SK-N-SH treated with all-trans-retinoic acid at 6 μM for 48 hours (cell line): ENCODE data around the gene PPP1R1B.

Source experiments
- ATAC-seq: fragments of 200-7000 bp; cut with Tn5 transposase; 3 replicates; pipeline ENCODE4 v1.9.1; 2020; ENCODE audit warnings: mild to moderate bottlenecking, moderate library complexity
- BACH2 ChIP-seq: fragments of 250-450 bp; sonication (Bioruptor Pico); IDR thresholded peaks from 2 replicates; pipeline ENCODE4 v1.9.0; 2021; ENCODE audit warnings: mild to moderate bottlenecking, borderline replicate concordance
- CREB5 ChIP-seq: fragments of 250-450 bp; sonication (Bioruptor Pico); IDR thresholded peaks from 2 replicates; pipeline ENCODE4 v1.5.1; 2020; ENCODE audit warnings: low read depth, mild to moderate bottlenecking, moderate library complexity
- CSDC2 ChIP-seq: fragments of 250-450 bp; sonication (Bioruptor Pico); IDR thresholded peaks from 2 replicates; pipeline ENCODE4 v1.5.0; 2020; ENCODE audit warnings: mild to moderate bottlenecking, moderate library complexity
- CSRNP3 ChIP-seq: fragments of 250-450 bp; sonication (Bioruptor Pico); IDR thresholded peaks from 2 replicates; pipeline ENCODE4 v1.5.1; 2021; ENCODE audit warnings: mild to moderate bottlenecking, moderate library complexity
- ESRRG ChIP-seq: fragments of 250-450 bp; sonication (Bioruptor Pico); IDR thresholded peaks from 2 replicates; pipeline ENCODE4 v1.6.1; 2021; ENCODE audit warnings: mild to moderate bottlenecking
- GLIS3 ChIP-seq: fragments of 250-450 bp; sonication (Bioruptor Pico); IDR thresholded peaks from 2 replicates; pipeline ENCODE4 v1.5.0; 2020; ENCODE audit warnings: mild to moderate bottlenecking, moderate library complexity
- ISL1 ChIP-seq: fragments of 250-450 bp; sonication (Bioruptor Pico); IDR thresholded peaks from 2 replicates; pipeline ENCODE4 v2.1.2; 2022; ENCODE audit warnings: mild to moderate bottlenecking, moderate library complexity
- OSR1 ChIP-seq: fragments of 250-450 bp; sonication (Bioruptor Pico); IDR thresholded peaks from 2 replicates; pipeline ENCODE4 v1.8.0; 2022; ENCODE audit warnings: moderate library complexity, mild to moderate bottlenecking, inconsistent platforms
- PATZ1 ChIP-seq: fragments of 250-450 bp; sonication (Bioruptor Pico); IDR thresholded peaks from 2 replicates; pipeline ENCODE4 v1.8.0; 2020; ENCODE audit warnings: mild to moderate bottlenecking, moderate library complexity, borderline replicate concordance
- POU6F1 ChIP-seq: fragments of 250-450 bp; sonication (Bioruptor Pico); IDR thresholded peaks from 2 replicates; pipeline ENCODE4 v1.8.0; 2021; ENCODE audit warnings: low read depth, mild to moderate bottlenecking, moderate library complexity, borderline replicate concordance
- PPARA ChIP-seq: fragments of 250-450 bp; sonication (Bioruptor Pico); IDR thresholded peaks from 2 replicates; pipeline ENCODE4 v1.5.0; 2020; ENCODE audit warnings: mild to moderate bottlenecking, borderline replicate concordance
- RARB ChIP-seq: fragments of 250-450 bp; sonication (Bioruptor Pico); IDR thresholded peaks from 2 replicates; pipeline ENCODE4 v1.8.0; 2021; ENCODE audit warnings: mild to moderate bottlenecking, moderate library complexity
- SNAI2 ChIP-seq: fragments of 250-450 bp; sonication (Bioruptor Pico); IDR thresholded peaks from 2 replicates; pipeline ENCODE4 v1.5.0; 2020; ENCODE audit warnings: mild to moderate bottlenecking, moderate library complexity
- TCF4 ChIP-seq: fragments of 250-450 bp; sonication (Bioruptor Pico); IDR thresholded peaks from 2 replicates; pipeline ENCODE4 v1.8.0; 2021; ENCODE audit warnings: mild to moderate bottlenecking, moderate library complexity, borderline replicate concordance
- TOX ChIP-seq: fragments of 250-450 bp; sonication (Bioruptor Pico); IDR thresholded peaks from 2 replicates; pipeline ENCODE4 v1.8.0; 2021; ENCODE audit warnings: mild to moderate bottlenecking, moderate library complexity, borderline replicate concordance
- TSHZ2 ChIP-seq: fragments of 250-450 bp; sonication (Bioruptor Pico); IDR thresholded peaks from 2 replicates; pipeline ENCODE4 v1.5.0; 2020; ENCODE audit warnings: mild to moderate bottlenecking, moderate library complexity
- ZC3H10 ChIP-seq: fragments of 250-450 bp; sonication (Bioruptor Pico); IDR thresholded peaks from 2 replicates; pipeline ENCODE4 v1.5.1; 2021; ENCODE audit warnings: mild to moderate bottlenecking, moderate library complexity
- ZFP3 ChIP-seq: fragments of 250-450 bp; sonication (Bioruptor Pico); IDR thresholded peaks from 2 replicates; pipeline ENCODE4 v1.5.0; 2020; ENCODE audit warnings: mild to moderate bottlenecking, moderate library complexity
- ZFP30 ChIP-seq: fragments of 450-650 bp; formaldehyde crosslinking; IDR thresholded peaks from 2 replicates; pipeline ENCODE4 v1.5.0; 2022; ENCODE audit warnings: mild to moderate bottlenecking, moderate library complexity
- ZNF565 ChIP-seq: fragments of 450-650 bp; formaldehyde crosslinking; conservative IDR thresholded peaks from 2 replicates; pipeline ENCODE4 v1.5.0; 2020; ENCODE audit warnings: low read depth, mild to moderate bottlenecking, moderate library complexity
- ZNF70 ChIP-seq: fragments of 450-650 bp; formaldehyde crosslinking; IDR thresholded peaks from 2 replicates; pipeline ENCODE4 v1.5.0; 2020; ENCODE audit warnings: mild to moderate bottlenecking, moderate library complexity
- ZNF8 ChIP-seq: fragments of 450-650 bp; formaldehyde crosslinking; IDR thresholded peaks from 2 replicates; pipeline ENCODE4 v1.5.0; 2020; ENCODE audit warnings: mild to moderate bottlenecking, moderate library complexity

Gene PPP1R1B

GRCh38 chr17:39579318-39580081 is 47.3 kb upstream of the PPP1R1B start:
- no peak for ATAC-seq
- no peak for TF ChIP-seq TOX (CRISPR knock-in tag)
- TF ChIP-seq ZNF8 (CRISPR knock-in tag) = no peak
- TF ChIP-seq ZNF70 (CRISPR knock-in tag) = no peak
- no peak for TF ChIP-seq ISL1 (CRISPR knock-in tag)
- no peak for TF ChIP-seq ZNF565 (CRISPR knock-in tag)
- no peak for TF ChIP-seq CSRNP3 (CRISPR knock-in tag)
- TF ChIP-seq BACH2 (CRISPR knock-in tag) = no peak
- no peak for TF ChIP-seq ZFP30 (CRISPR knock-in tag)
- TF ChIP-seq ZC3H10 (CRISPR knock-in tag) = no peak
- no peak for TF ChIP-seq SNAI2 (CRISPR knock-in tag)
- TF ChIP-seq, all 23 proteins: peak for 0

GRCh38 chr17:39580082-39580468 is 46.7 kb upstream of the PPP1R1B start:
- TF ChIP-seq CREB5 (no peak), ZNF70 (CRISPR knock-in tag) (no peak), ZNF565 (CRISPR knock-in tag) (no peak), ZFP30 (CRISPR knock-in tag) (no peak), BACH2 (CRISPR knock-in tag) (no peak), PPARA (CRISPR knock-in tag) (no peak), ZC3H10 (CRISPR knock-in tag) (no peak), RARB (CRISPR knock-in tag) (no peak), OSR1 (CRISPR knock-in tag) (no peak), GLIS3 (CRISPR knock-in tag) (no peak), ZFP3 (CRISPR knock-in tag) (no peak), ISL1 (CRISPR knock-in tag) (no peak)
- ATAC-seq = no peak

GRCh38 chr17:39581071-39581758 is 45.5 kb upstream of the PPP1R1B start:
- TF ChIP-seq ZFP30 (CRISPR knock-in tag) (no peak), ZNF8 (CRISPR knock-in tag) (no peak), ZNF565 (CRISPR knock-in tag) (no peak), ISL1 (CRISPR knock-in tag) (no peak), ZFP3 (CRISPR knock-in tag) (no peak), ZNF70 (CRISPR knock-in tag) (no peak), ZC3H10 (CRISPR knock-in tag) (no peak), RARB (CRISPR knock-in tag) (no peak), GLIS3 (CRISPR knock-in tag) (no peak), TCF4 (CRISPR knock-in tag) (no peak), BACH2 (CRISPR knock-in tag) (no peak), CSRNP3 (CRISPR knock-in tag) (no peak), PATZ1 (CRISPR knock-in tag) (no peak), CSDC2 (CRISPR knock-in tag) (no peak), TSHZ2 (CRISPR knock-in tag) (no peak), OSR1 (CRISPR knock-in tag) (no peak), POU6F1 (CRISPR knock-in tag) (no peak), PPARA (CRISPR knock-in tag) (no peak), TOX (CRISPR knock-in tag) (no peak), ESRRG (CRISPR knock-in tag) (no peak)
- TF ChIP-seq, all 23 proteins: peak for 0
- no peak for ATAC-seq
